Stimulated activated CD4-positive, alpha-beta T cell treated with anti-CD3 and anti-CD28 coated beads, Interleukin-15, amount 100 ng/mL, for 48 hours (primary cell): ENCODE results near the gene QSOX1.

ENCODE experiments used
- DNase-seq, 2 donors: peaks; one replicate each; pipeline ENCODE4 v3.0.0-alpha.2; 2020; ENCODE audit warnings: low read depth in 2 of 2

Gene QSOX1

GRCh38 chr1:180213401-180214170, 58.9 kb downstream of the QSOX1 start:
- DNase-seq = peak; percentile 33 to 46

DNA sequence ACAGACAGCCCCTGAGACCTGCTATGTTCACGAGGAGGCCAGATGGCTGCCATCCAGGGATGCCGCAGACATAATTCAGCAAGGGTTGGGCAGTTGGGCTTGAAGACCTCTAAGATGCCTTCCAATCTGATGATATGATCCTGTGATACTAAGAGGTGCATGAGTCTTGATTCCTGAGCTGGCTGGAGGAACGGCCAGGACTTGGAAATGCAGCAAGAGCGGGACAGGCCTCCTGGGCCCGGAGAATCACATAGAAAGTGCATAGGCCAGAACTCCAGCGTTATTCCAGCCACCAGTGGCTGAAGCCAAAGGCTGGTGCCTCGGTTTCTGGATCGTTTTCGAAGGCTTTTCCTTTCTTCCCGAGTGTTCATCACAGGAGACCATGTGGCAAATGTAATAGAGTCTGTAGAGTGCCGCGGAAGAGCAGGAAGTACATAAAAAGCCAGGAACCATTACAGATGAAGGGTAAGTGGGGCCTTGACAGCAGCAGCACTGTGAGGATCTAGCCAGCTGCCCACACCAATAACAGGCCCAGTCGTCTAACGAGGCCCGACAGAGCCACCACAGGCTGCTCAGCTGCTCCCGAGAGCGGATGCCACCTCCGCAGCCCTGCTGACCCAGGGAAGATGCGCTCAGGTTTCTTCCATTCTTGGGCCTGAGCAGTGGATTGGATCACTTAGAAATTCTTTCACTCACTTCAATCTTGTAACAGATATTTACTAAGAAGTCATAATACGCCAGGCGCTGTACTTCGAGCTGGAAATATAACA, 61.4 kb downstream of the QSOX1 start:
- DNase-seq = no peak

DNA sequence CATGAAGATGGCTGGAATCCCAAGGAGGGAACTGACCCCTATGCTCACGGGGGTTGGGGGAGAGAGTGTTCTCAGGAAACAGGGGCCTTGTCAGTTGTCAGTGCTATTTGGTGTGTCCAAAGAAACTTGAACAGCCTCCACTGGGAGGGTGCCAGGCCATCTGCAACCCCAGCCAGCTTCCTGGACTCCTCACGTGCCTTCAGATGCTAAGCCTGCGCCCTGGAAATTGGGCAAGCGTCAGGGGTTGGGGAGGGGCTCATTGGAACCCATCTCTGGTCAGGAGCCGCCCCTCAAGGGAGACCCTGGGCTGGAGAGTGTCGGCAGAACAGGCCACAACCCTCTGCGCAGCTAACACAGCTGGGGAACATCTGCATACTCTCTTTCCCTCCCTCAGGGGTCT, 62.3 kb downstream of the QSOX1 start:
- DNase-seq = no peak

DNA sequence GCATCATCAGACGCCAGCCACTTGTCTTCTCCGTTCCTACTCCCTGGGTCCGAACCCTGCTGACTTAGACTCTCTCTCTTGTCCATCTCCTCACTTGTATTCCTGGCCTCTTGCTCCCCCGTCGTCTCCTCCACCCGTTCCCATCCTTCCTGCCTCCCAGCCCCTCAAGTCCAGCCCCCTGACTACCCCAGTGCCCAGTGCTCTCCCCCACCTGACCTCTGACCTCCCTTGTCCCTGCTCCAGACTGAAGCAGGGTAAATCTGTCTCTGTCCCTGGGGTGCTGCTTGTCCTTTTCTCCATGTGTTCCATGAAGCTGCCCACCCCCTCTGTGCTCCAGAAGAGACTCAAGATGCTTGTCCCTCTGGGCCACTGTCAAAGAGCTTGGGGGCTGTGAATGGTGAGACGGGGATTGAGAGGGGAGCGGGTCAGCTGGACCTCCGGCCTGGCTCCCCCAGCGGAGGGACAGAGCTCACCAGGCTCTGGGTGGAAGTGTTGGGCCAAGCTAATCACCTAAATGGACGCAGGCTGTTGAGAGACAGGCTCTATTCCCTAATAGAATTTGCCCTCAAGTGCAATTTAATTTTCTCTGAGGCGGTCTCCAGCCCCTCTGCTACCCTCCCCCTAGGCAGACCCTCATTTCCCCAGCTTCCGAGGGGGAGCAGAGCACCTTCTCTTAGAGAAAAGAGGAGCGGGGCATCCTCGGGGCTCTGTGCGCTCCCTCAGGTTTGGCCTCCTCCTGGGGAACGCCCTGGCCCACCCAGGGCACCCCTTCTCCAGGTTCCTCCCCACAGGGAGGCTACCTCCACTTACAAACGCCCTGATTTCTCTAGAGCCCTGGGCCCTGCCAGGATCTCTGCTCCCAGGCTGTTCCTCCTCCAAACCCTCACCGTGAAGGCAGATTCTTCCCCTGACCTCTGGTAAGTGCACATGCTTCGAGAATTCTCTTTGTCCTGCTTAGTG, 64.4 kb downstream of the QSOX1 start:
- DNase-seq = no peak

GRCh38 chr1:180219776-180220175, 65.1 kb downstream of the QSOX1 start:
- DNase-seq = no peak

GRCh38 chr1:180221462-180221861, 66.8 kb downstream of the QSOX1 start:
- DNase-seq = no peak

GRCh38 chr1:180224902-180225301, 70.2 kb downstream of the QSOX1 start:
- DNase-seq = no peak

DNA sequence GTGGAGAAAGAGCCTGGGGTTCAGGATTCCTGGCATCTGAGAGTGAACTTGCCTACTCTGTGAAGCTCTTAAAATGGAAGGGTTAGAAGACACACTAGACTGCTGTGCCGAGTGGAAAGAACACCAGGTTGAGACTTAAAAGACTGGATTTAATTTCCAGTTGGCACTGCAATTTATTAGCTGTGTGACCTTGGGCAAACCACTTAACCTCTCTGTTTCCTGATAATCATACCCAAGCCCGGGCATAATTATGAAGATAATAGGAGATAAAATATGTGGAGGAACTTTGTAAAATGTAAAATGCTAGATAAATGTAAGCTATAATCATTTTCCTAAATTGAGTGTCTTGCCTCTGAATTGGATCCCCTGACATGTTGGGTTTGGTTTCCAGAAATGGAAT, 70.7 kb downstream of the QSOX1 start:
- no peak for DNase-seq

- DNase-seq = no peak
Measured at GRCh38 chr1:180227861-180228647, 73.4 kb downstream of the QSOX1 start.

DNA sequence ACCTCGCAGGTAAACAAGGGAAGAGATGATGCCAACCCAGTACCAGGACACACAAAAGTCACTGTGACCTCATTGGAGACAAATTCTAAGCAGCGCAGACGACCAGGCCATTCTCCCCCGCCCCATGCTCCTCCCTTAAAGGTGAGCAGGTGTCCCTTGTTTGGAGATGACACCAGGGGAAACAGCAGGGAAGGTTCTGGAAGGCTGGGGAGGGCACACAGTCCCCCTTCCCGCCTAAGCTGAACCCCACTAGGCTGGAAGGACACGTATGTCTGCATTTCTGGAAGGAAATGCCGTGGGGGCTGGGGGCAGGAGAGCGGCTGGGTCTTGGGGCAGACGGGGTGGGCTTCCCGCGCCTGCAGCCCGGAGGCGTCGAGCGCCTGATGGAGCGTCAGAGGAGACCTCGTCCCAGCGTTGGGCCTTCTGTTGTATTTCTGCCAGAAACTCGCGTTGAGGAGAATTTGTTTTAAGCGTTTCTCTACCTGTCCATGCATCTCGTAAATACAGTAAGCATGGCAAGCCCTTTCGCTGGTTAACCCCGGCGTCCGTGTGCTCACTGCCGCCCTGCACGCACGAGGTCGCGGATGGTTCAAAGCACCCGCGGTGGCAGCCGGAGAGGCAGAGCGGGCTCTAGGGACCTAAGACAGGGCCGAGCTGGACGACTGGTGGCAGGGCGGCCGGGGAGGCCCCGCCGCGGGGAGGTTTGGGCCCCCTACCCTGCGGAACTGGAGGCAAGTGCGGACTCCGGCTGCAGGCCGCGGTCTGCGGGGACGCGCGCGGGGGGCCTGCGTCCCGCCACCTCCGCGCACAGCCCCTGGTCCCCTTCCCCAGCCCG, 74.2 kb downstream of the QSOX1 start:
- DNase-seq = no peak

DNA sequence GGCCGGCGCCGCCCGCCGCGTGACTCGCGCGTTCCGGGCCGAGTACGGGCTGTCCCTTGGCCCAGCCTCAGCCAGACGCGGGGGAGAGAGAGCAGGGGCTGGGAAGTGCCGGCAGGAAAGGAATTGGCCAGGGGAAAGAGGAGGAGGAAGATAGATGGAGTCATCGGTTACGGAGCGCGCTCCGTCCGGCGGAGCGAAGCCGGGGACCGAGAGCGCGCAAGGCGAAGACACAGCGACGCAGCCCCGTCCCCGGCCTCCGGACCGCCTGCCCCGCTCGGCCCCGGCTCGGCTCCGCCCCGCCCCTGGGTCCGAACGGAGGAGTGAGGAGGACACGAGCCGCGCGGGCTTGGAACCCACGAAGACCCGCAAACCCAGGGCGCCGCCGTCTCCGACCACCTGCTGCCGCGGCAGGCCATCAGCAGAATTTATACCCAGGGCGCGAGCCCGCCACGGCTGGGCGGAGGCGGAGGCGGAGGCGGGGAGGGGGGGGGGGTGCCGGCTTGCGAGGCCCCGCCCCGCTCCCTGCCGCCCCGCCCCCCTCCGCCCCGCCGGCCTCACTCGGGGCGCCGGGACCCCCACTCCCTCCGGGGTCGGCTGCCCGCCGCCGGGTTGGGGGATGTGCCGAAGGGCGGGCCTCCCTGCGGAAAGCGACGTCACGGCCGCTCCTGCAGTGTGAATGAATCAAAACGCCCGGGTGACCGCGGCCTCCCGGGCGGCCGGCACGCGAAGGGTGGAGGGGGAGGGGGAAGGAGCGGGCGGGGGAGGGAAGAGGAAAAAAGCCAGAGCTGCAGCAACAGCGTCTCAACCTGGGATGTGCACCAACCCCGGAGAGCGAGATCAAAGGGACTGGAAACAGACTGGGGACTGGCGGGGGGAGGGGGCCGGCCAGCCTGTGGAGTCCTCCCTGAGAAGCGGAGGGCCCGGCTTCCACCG, 75.1 kb downstream of the QSOX1 start, which contains the start of gene LHX4:
LHX4 (plus strand) TSS at position 782 of the 933 bp plus-strand sequence. CDS start 266 bp downstream, outside the sequence.
- DNase-seq = no peak

- no peak for DNase-seq
Measured at GRCh38 chr1:180230416-180230790, 75.7 kb downstream of the QSOX1 start.

GRCh38 chr1:180230791-180231505, 76.3 kb downstream of the QSOX1 start:
- DNase-seq = no peak

DNA sequence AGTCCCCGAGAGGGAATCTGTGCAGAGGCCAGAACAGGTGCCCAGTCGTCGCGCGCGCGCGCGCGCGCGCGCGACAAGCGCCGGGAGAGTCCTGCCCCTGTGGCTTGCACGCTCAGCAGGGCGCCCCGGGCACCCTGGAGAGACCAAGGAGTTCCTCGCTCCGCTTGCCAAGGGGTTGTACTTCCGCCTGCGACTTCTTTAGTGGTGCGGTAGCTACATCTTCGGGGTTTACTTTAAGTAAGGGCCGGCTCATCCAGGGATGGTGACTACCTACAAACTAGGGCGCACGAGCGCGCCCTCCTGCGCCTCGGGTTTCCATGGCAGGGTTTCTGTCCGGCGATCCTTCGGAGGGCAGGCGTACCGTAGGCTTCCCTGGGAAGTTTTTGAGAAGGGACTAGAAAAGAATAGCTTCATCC, 76.8 kb downstream of the QSOX1 start:
- DNase-seq = no peak

- no peak for DNase-seq
Measured at GRCh38 chr1:180231936-180232335, 77.3 kb downstream of the QSOX1 start.

GRCh38 chr1:180232521-180233043, 77.9 kb downstream of the QSOX1 start:
- no peak for DNase-seq

DNA sequence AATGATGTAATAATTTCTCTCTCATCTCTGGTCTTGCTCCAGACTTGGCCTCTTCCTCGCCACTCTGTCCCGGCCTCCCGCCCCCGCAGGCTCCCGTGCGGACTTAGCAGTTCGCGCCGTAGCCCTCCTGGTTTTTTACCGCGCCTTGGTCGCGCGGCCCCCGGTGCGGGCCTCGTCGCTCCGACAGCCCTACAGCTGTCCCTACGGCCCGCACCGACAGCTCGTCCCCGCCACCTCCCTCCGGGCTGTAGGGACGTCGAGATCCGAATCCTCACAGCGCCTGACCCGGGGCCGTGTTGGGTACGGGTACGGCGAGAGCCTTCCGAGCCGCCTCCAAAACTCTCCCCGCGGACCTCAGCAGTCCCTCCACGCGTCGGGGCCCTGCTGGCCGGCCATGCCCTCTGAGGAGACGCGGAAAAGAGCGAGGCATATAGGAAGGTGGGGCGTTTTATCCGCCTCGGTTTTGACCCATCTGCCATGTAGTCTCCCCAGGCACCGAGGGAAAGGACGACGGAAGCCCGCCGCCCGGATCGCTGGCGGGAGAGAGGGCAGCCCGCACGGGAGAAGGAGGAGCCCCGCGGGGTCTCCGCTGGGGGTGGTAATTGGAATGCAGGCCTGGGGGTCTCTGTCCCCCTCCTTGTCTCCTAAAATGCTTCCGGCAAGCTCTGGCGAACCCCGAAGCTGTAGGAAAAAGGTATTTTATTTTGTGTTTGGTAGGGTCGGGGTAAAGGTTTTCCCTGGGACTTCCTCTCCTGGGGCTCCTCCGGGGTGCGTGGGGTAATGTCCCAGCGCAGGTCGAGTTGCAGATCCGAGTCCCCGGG, 78.7 kb downstream of the QSOX1 start:
- no peak for DNase-seq
